Aorta (tissue), 5 donors: ENCODE data around the gene ZDHHC7. TPM values are rescaled to one million over a fixed set of nuclear protein-coding genes. Genes with fewer than 3 reads are reported as not detected.
A peak's percentile ranks its signal among the peaks of the same experiment; 100 is the strongest.

Source experiments
- ATAC-seq: fragments of 200-7000 bp; cut with Tn5 transposase; one replicate; pipeline ENCODE4 v1.9.1; 2022; ENCODE audit warnings: moderate library complexity; ENCODE audit not compliant: low FRiP score
- DNase-seq, 2 donors: peaks; one replicate each; pipeline ENCODE4 v3.0.0-alpha.2; 2020
- H3K27ac ChIP-seq, 2 donors: one replicate each; pipeline ENCODE4 v1.5.1; 2013; ENCODE audit warnings: low read length in 2 of 2, mild to moderate bottlenecking in 2 of 2, moderate library complexity in 2 of 2, control low read depth in 1 of 2, inconsistent platforms in 1 of 2, low read depth in 1 of 2
- H3K27me3 ChIP-seq, 2 donors: one replicate each; pipeline ENCODE4 v1.6.1; 2013; ENCODE audit warnings: control low read depth in 1 of 2, low read length in 1 of 2, mild to moderate bottlenecking in 1 of 2, moderate library complexity in 1 of 2; ENCODE audit not compliant: insufficient read depth in 2 of 2, control insufficient read depth in 1 of 2
- H3K36me3 ChIP-seq, 2 donors: one replicate each; pipeline ENCODE4 v1.6.1; 2013; ENCODE audit warnings: control low read depth in 1 of 2, low read length in 1 of 2, mild to moderate bottlenecking in 1 of 2; ENCODE audit not compliant: insufficient read depth in 2 of 2, control insufficient read depth in 1 of 2
- H3K4me1 ChIP-seq, 2 donors: one replicate each; pipeline ENCODE4 v1.6.1; 2013; ENCODE audit warnings: low read length in 2 of 2, control low read depth in 1 of 2, mild to moderate bottlenecking in 1 of 2, moderate library complexity in 1 of 2; ENCODE audit not compliant: insufficient read depth in 2 of 2, control insufficient read depth in 1 of 2
- H3K4me3 ChIP-seq, 2 donors: one replicate each; pipeline ENCODE4 v1.5.1; 2013; ENCODE audit warnings: low read length in 2 of 2, control low read depth in 1 of 2, mild to moderate bottlenecking in 1 of 2
- H3K9me3 ChIP-seq: one replicate; pipeline ENCODE4 v1.6.1; 2013; ENCODE audit warnings: mild to moderate bottlenecking, low read length; ENCODE audit not compliant: control insufficient read depth
- WGBS, 2 donors: extraction: QIAGEN DNeasy Blood & Tissue Kit; methylation state at CpG; one replicate each; pipeline ENCODE4 v1.1.7; 2013; 5-methylcytosine and 5-hydroxymethylcytosine counted together
- intact Hi-C, 2 donors: fragments of 100-400 bp; cut with DNase I; formaldehyde crosslinking; loops; one replicate each; pipeline versions ENCODE4 v1.14.2 to v1.15.0; 2022
- polyA plus RNA-seq, 2 donors: library from polyadenylated mRNA; stranded (reverse); fragments of 200-250 nt; gene quantifications; one replicate each; pipeline ENCODE4 v1.2.3, GENCODE V29; 2013
- total RNA-seq, 2 donors: library from RNA; stranded (reverse); fragmentation: NEBNext Ultra II Directional; extraction: Animal tissue kit (Norgen Biotek cat#: 25700); gene quantifications; one replicate each; pipeline ENCODE4 v1.2.1, GENCODE V29; 2021
- donor health status: healthy with polysubstance abuse.
- donor health status: Bipolar disorder and iron deficiency.
- donor health status: DM: no; HTN: no; CAD: no.
- donor health status: DM: no; HTN: no; CAD: no.
- donor health status: DM: yes; HTN: yes; CAD: no.

The ZDHHC7 gene
- total and polyA plus RNA-seq, 4 donors: 11.4 to 57.0 (median 36.1) TPM

- no peak for DNase-seq
- no peaks in the 10 kb centered on the region for H3K27me3 ChIP-seq
- H3K27ac ChIP-seq: no peak overlapping the region
- H3K4me3 ChIP-seq: no peak overlapping the region
- H3K4me1 ChIP-seq: peaks cover 0 to 2% of the 10 kb centered on the region in 2 donors
- WGBS, 2 donors: 80 to 85% methylated on average over 5 of the region's 5 CpGs
- H3K9me3 ChIP-seq: no peaks in the 10 kb centered on the region
- no peaks in the 10 kb centered on the region for H3K36me3 ChIP-seq
- intact Hi-C loops: no loop called here
- no peak for ATAC-seq
Observed at GRCh38 chr16:85015481-85016187, 4.3 kb upstream of the ZDHHC7 start.

GRCh38 chr16:85014311-85014710 lies 3.0 kb upstream of the ZDHHC7 start:
- DNase-seq: no peak
- H3K36me3 ChIP-seq: no peaks in the 10 kb centered on the region
- intact Hi-C loops: no loop called here
- no peak for ATAC-seq
- H3K27ac ChIP-seq: no peak overlapping the region
- no peaks in the 10 kb centered on the region for H3K4me1 ChIP-seq
- no peaks in the 10 kb centered on the region for H3K27me3 ChIP-seq
- WGBS, 2 donors: 65 to 80% methylated on average over 2 of the region's 2 CpGs
- H3K9me3 ChIP-seq: no peaks in the 10 kb centered on the region
- H3K4me3 ChIP-seq: no peak overlapping the region

GRCh38 chr16:85011846-85012284 lies 530 bp upstream of the ZDHHC7 start:
- H3K9me3 ChIP-seq: no peaks in the 10 kb centered on the region
- H3K4me3 ChIP-seq: peak overlapping the region; percentile 49 to 99
- no peaks in the 10 kb centered on the region for H3K4me1 ChIP-seq
- peak; percentile 64 for ATAC-seq
- no peaks in the 10 kb centered on the region for H3K36me3 ChIP-seq
- no peak for DNase-seq
- H3K27ac ChIP-seq: peak overlapping the region; percentile 47 to 92
- H3K27me3 ChIP-seq: no peaks in the 10 kb centered on the region
- intact Hi-C loops: no loop called here
- 8 to 12% methylated on average over 17 of the region's 17 CpGs for WGBS, 2 donors

- Histone ChIP-seq H3K27me3 (no peaks in the 10 kb centered on the region), H3K27ac (peak overlapping the region; percentile 12 to 92), H3K4me3 (peak overlapping the region; percentile 94 to 99), H3K9me3 (no peaks in the 10 kb centered on the region), H3K36me3 (no peaks in the 10 kb centered on the region), H3K4me1 (peaks cover 3 to 5% of the 10 kb centered on the region in 2 donors)
- DNase-seq: no peak
- 26 to 30% methylated on average over 9 of the region's 9 CpGs for WGBS, 2 donors
- ATAC-seq: no peak
- intact Hi-C loops: no loop called here
Observed at GRCh38 chr16:85010446-85010930, 847 bp downstream of the ZDHHC7 start.

- H3K36me3 ChIP-seq: no peaks in the 10 kb centered on the region
- DNase-seq (no peak), ATAC-seq (no peak)
- intact Hi-C loops: no loop called here
- no peak overlapping the region for H3K4me3 ChIP-seq
- peaks cover 3 to 5% of the 10 kb centered on the region in 2 donors for H3K4me1 ChIP-seq
- H3K9me3 ChIP-seq: no peaks in the 10 kb centered on the region
- 77 to 79% methylated on average over 3 of the region's 3 CpGs for WGBS, 2 donors
- no peak overlapping the region for H3K27ac ChIP-seq
- H3K27me3 ChIP-seq: no peaks in the 10 kb centered on the region
Observed at GRCh38 chr16:85008271-85008670, 3.1 kb downstream of the ZDHHC7 start.

GRCh38 chr16:85007496-85008214 lies 3.7 kb downstream of the ZDHHC7 start:
- no peak for ATAC-seq
- 94 to 96% methylated on average over 7 of the region's 7 CpGs for WGBS, 2 donors
- Histone ChIP-seq H3K4me1 (peaks cover 5 to 6% of the 10 kb centered on the region in 2 donors), H3K9me3 (no peaks in the 10 kb centered on the region), H3K36me3 (no peaks in the 10 kb centered on the region), H3K27ac (no peak overlapping the region), H3K27me3 (no peaks in the 10 kb centered on the region), H3K4me3 (no peak overlapping the region)
- intact Hi-C loops: no loop called here
- peak in 1 of 2 donors; percentile 31 for DNase-seq

GRCh38 chr16:85006639-85007038 lies 4.7 kb downstream of the ZDHHC7 start:
- Histone ChIP-seq H3K9me3 (no peaks in the 10 kb centered on the region), H3K4me1 (peaks cover 5 to 6% of the 10 kb centered on the region in 2 donors), H3K36me3 (no peaks in the 10 kb centered on the region), H3K4me3 (no peak overlapping the region), H3K27ac (peak overlapping the region in 1 of 2 donors; percentile 33), H3K27me3 (no peaks in the 10 kb centered on the region)
- 86 to 92% methylated on average over 7 of the region's 7 CpGs for WGBS, 2 donors
- intact Hi-C loops: no loop called here
- DNase-seq (peak in 1 of 2 donors; percentile 10), ATAC-seq (no peak)

- ATAC-seq (peak; percentile 78), DNase-seq (peak in 1 of 2 donors; percentile 30)
- 11 to 12% methylated on average over 11 of the region's 11 CpGs for WGBS, 2 donors
- H3K4me3 ChIP-seq: no peak overlapping the region
- peak overlapping the region; percentile 89 to 91 for H3K27ac ChIP-seq
- H3K4me1 ChIP-seq: peaks cover 5 to 6% of the 10 kb centered on the region in 2 donors
- intact Hi-C loops: no loop called here
- no peaks in the 10 kb centered on the region for H3K9me3 ChIP-seq
- no peaks in the 10 kb centered on the region for H3K36me3 ChIP-seq
- no peaks in the 10 kb centered on the region for H3K27me3 ChIP-seq
Observed at GRCh38 chr16:85005285-85006069, 5.9 kb downstream of the ZDHHC7 start.
